Measurements from ENCODE around the gene PLA2G4D.
"Not testable (repeated sequence)": the region's sequence is repeated elsewhere in the genome, so short reads cannot be mapped to it uniquely, and the experiment has no call there.

The PLA2G4D gene

DNA sequence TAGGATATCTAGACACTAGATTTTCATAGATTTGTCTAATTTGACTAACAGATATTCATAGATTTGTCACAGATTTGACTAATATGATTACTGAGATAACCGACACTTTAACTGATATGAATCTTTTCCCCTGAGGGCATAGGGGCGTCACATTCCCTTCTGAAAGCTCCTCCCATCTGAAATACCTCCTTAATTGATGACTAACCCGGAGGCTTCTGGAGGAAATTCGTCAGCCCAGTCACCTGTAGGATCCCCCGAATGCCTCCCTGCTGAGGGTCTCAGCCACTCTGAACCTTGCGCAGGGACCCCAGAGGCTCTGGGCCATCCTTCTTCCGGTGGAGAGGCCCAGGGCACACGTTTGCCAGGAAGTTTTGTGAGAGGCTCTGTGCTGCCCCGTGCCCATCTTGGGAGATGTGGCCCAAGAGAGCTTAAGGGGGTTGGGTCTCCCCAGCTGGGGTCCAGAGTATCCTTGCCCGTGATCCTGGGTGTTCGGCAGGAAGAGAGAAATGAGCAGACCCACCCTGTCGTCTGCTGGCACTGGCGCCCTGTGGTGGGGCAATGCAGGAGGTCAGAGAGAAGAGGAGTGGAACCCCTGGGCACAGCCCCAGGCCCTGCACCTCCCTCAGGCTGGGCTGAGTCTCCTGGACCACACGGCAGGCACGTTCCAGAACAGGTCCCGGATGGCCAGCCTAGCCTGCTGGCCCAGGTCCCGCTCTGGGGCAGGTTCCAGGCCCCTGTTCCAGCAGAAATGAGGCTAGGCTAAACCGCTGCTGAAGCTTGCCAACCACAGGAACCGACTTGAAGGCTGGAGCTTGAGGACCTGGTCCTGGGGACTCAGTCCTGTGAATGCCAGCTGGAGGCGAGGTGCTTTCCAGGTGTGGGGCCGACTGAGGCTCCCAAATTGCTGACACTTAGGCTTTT lies 1.7 kb downstream of the PLA2G4D start:
- H3K9me3 ChIP-seq (ENCODE audit: control insufficient read depth, insufficient read depth, low read length), result no peaks in the 10 kb centered on the region
- no peaks in the 10 kb centered on the region for H3K36me3 ChIP-seq (ENCODE audit: control insufficient read depth, low read length)
- H3K27me3 ChIP-seq (ENCODE audit: control insufficient read depth, low read length), result peaks cover 15% of the 10 kb centered on the region
- H4K20me1 ChIP-seq (ENCODE audit: control insufficient read depth, insufficient read depth, low read depth, low read length), result no peaks in the 10 kb centered on the region
- H3K27ac ChIP-seq (ENCODE audit: low read depth, low read length), result no peak overlapping the region
- no peak overlapping the region for H3K4me3 ChIP-seq (ENCODE audit: low read length)
- H3K4me1 ChIP-seq (ENCODE audit: control insufficient read depth, low read length), result peaks cover 6% of the 10 kb centered on the region; the same call in 1 of the 2 replicates
- no peaks in the 10 kb centered on the region for H3K9me2 ChIP-seq (replicated peaks; ENCODE audit: control insufficient read depth, low read length)
- H3K79me2 ChIP-seq (ENCODE audit: control insufficient read depth, low read length), result no peaks in the 10 kb centered on the region
- no peak overlapping the region for H3K4me2 ChIP-seq (ENCODE audit: low read length)
- no peaks in the 10 kb centered on the region for H3F3A ChIP-seq (ENCODE audit: control insufficient read depth, insufficient read depth)
- TF ChIP-seq, protein P1, sequence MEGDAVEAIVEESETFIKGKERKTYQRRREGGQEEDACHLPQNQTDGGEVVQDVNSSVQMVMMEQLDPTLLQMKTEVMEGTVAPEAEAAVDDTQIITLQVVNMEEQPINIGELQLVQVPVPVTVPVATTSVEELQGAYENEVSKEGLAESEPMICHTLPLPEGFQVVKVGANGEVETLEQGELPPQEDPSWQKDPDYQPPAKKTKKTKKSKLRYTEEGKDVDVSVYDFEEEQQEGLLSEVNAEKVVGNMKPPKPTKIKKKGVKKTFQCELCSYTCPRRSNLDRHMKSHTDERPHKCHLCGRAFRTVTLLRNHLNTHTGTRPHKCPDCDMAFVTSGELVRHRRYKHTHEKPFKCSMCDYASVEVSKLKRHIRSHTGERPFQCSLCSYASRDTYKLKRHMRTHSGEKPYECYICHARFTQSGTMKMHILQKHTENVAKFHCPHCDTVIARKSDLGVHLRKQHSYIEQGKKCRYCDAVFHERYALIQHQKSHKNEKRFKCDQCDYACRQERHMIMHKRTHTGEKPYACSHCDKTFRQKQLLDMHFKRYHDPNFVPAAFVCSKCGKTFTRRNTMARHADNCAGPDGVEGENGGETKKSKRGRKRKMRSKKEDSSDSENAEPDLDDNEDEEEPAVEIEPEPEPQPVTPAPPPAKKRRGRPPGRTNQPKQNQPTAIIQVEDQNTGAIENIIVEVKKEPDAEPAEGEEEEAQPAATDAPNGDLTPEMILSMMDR (IDR thresholded peaks at IDR 0.05; ENCODE audit: low read depth, low read length, poor library complexity, severe bottlenecking), result no peak
- no peak for TF ChIP-seq EZH2phosphoT487 (IDR thresholded peaks at IDR 0.05; ENCODE audit: borderline replicate concordance, low read length)

DNA sequence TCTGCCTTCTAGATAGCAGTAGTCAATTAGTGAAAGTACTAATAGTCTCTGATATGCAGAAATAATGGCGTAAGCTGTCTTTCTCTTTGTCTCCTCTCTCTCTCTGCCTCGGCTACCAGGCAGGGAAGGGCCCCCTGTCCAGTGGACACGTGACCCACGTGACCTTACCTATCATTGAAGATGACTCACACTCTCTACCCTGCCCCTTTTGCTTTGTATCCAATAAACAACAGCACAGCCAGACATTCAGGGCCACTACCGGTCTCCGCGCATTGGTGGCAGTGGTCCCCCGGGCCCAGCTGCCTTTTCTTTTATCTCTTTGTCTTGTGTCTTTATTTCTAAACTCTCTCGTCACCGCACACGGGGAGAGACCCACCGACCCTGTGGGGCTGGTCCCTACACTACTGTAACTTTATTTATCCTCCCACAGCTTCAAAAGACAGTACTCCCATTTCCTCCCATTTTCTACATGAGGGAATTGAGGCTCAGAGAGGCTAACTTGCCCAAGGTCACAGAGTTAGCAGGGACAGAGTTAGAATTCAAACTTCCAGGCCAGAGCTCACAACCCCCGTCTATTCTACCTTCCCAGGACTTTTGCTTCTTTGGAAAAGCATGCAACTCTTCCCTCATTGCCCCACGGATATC lies 2.5 kb downstream of the PLA2G4D start:
- not testable (repeated sequence) for H3K4me3 ChIP-seq (ENCODE audit: low read length); H3K4me1 ChIP-seq (ENCODE audit: control insufficient read depth, low read length); H3K36me3 ChIP-seq (ENCODE audit: control insufficient read depth, low read length); H4K20me1 ChIP-seq (ENCODE audit: control insufficient read depth, insufficient read depth, low read depth, low read length); H3K9me3 ChIP-seq (ENCODE audit: control insufficient read depth, insufficient read depth, low read length); H3K4me2 ChIP-seq (ENCODE audit: low read length); H3K27ac ChIP-seq (ENCODE audit: low read depth, low read length); H3F3A ChIP-seq (ENCODE audit: control insufficient read depth, insufficient read depth); H3K79me2 ChIP-seq (ENCODE audit: control insufficient read depth, low read length); H3K9me2 ChIP-seq (replicated peaks; ENCODE audit: control insufficient read depth, low read length)
- peaks cover 11% of the 10 kb centered on the region for H3K27me3 ChIP-seq (ENCODE audit: control insufficient read depth, low read length)

DNA sequence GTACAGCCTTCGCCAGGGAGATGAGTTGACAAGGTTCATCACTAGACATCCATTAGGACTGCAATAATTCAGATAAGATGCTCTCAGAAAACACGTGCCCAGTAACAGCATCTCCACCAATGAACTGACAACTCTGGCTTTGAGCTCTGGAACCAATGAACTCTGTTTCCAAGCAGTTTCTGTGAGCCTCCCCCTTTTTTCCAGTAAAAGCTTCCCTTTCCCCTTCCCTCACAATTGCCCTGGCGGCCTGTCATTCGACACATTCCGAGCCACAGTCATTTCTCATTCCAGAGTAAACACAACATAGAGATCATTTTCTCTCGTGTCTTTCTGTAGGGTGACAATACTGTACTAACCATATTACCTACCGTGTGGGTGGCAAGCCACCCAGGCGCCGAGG lies 3.6 kb downstream of the PLA2G4D start:
- Histone ChIP-seq H3K4me1 (ENCODE audit: control insufficient read depth, low read length) (peaks cover 6% of the 10 kb centered on the region; the same call in 1 of the 2 replicates), H3K79me2 (ENCODE audit: control insufficient read depth, low read length) (no peaks in the 10 kb centered on the region), H4K20me1 (ENCODE audit: control insufficient read depth, insufficient read depth, low read depth, low read length) (no peaks in the 10 kb centered on the region), H3F3A (ENCODE audit: control insufficient read depth, insufficient read depth) (no peaks in the 10 kb centered on the region), H3K27ac (ENCODE audit: low read depth, low read length) (no peak overlapping the region), H3K9me3 (ENCODE audit: control insufficient read depth, insufficient read depth, low read length) (no peaks in the 10 kb centered on the region), H3K9me2 (replicated peaks; ENCODE audit: control insufficient read depth, low read length) (no peaks in the 10 kb centered on the region), H3K4me2 (ENCODE audit: low read length) (no peak overlapping the region), H3K36me3 (ENCODE audit: control insufficient read depth, low read length) (no peaks in the 10 kb centered on the region), H3K4me3 (ENCODE audit: low read length) (no peak overlapping the region), H3K27me3 (ENCODE audit: control insufficient read depth, low read length) (peaks cover 9% of the 10 kb centered on the region)
- TF ChIP-seq, protein P1 (IDR thresholded peaks at IDR 0.05; ENCODE audit: low read depth, low read length, poor library complexity, severe bottlenecking), result no peak

DNA sequence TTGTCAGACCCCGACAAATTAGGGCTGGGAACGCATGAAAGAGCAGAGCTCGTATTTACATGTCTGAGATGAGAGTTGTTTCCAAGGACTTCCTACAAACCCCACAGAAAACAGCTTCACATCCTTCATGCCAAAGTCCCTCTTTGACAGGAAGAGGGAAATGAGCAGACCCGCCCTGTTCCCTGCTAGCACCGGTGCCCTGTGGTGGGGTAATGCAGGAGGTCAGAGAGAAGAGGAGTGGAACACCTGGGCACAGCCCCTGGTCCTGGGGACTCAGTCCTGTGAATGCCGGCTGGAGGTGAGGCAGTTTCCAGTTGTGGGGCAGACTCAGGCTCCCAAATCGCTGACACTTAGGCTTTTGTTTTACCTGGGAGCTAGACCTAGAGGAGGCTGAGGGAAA lies 4.0 kb downstream of the PLA2G4D start:
- no peak overlapping the region for H3K27ac ChIP-seq (ENCODE audit: low read depth, low read length)
- H3F3A ChIP-seq (ENCODE audit: control insufficient read depth, insufficient read depth), result no peaks in the 10 kb centered on the region
- no peaks in the 10 kb centered on the region for H3K36me3 ChIP-seq (ENCODE audit: control insufficient read depth, low read length)
- no peaks in the 10 kb centered on the region for H3K9me3 ChIP-seq (ENCODE audit: control insufficient read depth, insufficient read depth, low read length)
- TF ChIP-seq, protein P1 (IDR thresholded peaks at IDR 0.05; ENCODE audit: low read depth, low read length, poor library complexity, severe bottlenecking), result no peak
- no peak for TF ChIP-seq EZH2phosphoT487 (IDR thresholded peaks at IDR 0.05; ENCODE audit: borderline replicate concordance, low read length)
- no peak overlapping the region for H3K4me2 ChIP-seq (ENCODE audit: low read length)
- no peak overlapping the region for H3K4me3 ChIP-seq (ENCODE audit: low read length)
- peaks cover 6% of the 10 kb centered on the region; the same call in 1 of the 2 replicates for H3K4me1 ChIP-seq (ENCODE audit: control insufficient read depth, low read length)
- H3K9me2 ChIP-seq (replicated peaks; ENCODE audit: control insufficient read depth, low read length), result no peaks in the 10 kb centered on the region
- peaks cover 9% of the 10 kb centered on the region for H3K27me3 ChIP-seq (ENCODE audit: control insufficient read depth, low read length)
- no peaks in the 10 kb centered on the region for H3K79me2 ChIP-seq (ENCODE audit: control insufficient read depth, low read length)
- no peaks in the 10 kb centered on the region for H4K20me1 ChIP-seq (ENCODE audit: control insufficient read depth, insufficient read depth, low read depth, low read length)
